GM23248 (cell line): ENCODE data around the gene UMAD1. TPM values are rescaled to one million over a fixed set of nuclear protein-coding genes. Genes with fewer than 3 reads are reported as not detected.

Experiments used
- DNase-seq: peaks from one replicate; pipeline ENCODE4 v3.0.0-alpha.2; 2015
- H2AFZ ChIP-seq: fragments of 200-600 bp; sonication (generic); 2 replicates; pipeline ENCODE4 v1.6.1; 2016; ENCODE audit warnings: antibody characterized with exemption
- H3F3A ChIP-seq: fragments of 200-600 bp; sonication (generic); 2 replicates; pipeline ENCODE4 v1.6.1; 2016; ENCODE audit warnings: mild to moderate bottlenecking, antibody characterized with exemption, mixed run types; ENCODE audit not compliant: insufficient read depth
- H3K27ac ChIP-seq: fragments of 200-600 bp; sonication (generic); 2 replicates; pipeline ENCODE4 v1.5.1; 2016; ENCODE audit warnings: mild to moderate bottlenecking
- H3K27me3 ChIP-seq: fragments of 200-600 bp; sonication (generic); replicated peaks from 2 replicates; pipeline ENCODE4 v1.6.1; 2016; ENCODE audit warnings: mild to moderate bottlenecking; ENCODE audit not compliant: insufficient read depth
- H3K36me3 ChIP-seq: fragments of 200-600 bp; sonication (generic); 2 replicates; pipeline ENCODE4 v1.6.1; 2016; ENCODE audit warnings: low read depth, mild to moderate bottlenecking
- H3K4me1 ChIP-seq: fragments of 200-600 bp; sonication (generic); 2 replicates; pipeline ENCODE4 v1.6.1; 2016; ENCODE audit warnings: mild to moderate bottlenecking; ENCODE audit not compliant: insufficient read depth
- H3K4me2 ChIP-seq: fragments of 200-600 bp; sonication (generic); one replicate; pipeline ENCODE4 v1.6.1; 2016; ENCODE audit warnings: mild to moderate bottlenecking; ENCODE audit not compliant: unreplicated experiment
- H3K4me3 ChIP-seq: fragments of 200-600 bp; sonication (generic); 2 replicates; pipeline ENCODE4 v1.5.1; 2016; ENCODE audit warnings: mild to moderate bottlenecking
- H3K79me2 ChIP-seq: fragments of 200-600 bp; sonication (generic); 2 replicates; pipeline ENCODE4 v1.6.1; 2016; ENCODE audit warnings: mild to moderate bottlenecking; ENCODE audit not compliant: insufficient read depth
- H3K9ac ChIP-seq: fragments of 200-600 bp; sonication (generic); 2 replicates; pipeline ENCODE4 v1.6.1; 2016; ENCODE audit warnings: mild to moderate bottlenecking
- H3K9me2 ChIP-seq: fragments of 200-600 bp; sonication (generic); 2 replicates; pipeline ENCODE4 v1.6.1; 2016; ENCODE audit warnings: mixed run types, mild to moderate bottlenecking, moderate library complexity; ENCODE audit not compliant: insufficient read depth
- H3K9me3 ChIP-seq: fragments of 200-600 bp; sonication (generic); one replicate; pipeline ENCODE4 v1.6.1; 2017; ENCODE audit warnings: low read depth
- H4K20me1 ChIP-seq: fragments of 200-600 bp; sonication (generic); 2 replicates; pipeline ENCODE4 v1.6.0; 2016; ENCODE audit not compliant: insufficient read depth
- EZH2 ChIP-seq: fragments of 200-600 bp; sonication (generic); IDR thresholded peaks from 2 replicates; pipeline ENCODE4 v1.6.1; 2018; ENCODE audit warnings: antibody characterized with exemption, mild to moderate bottlenecking; ENCODE audit not compliant: insufficient read depth, poor library complexity, severe bottlenecking
- EZH2phosphoT487 ChIP-seq: fragments of 200-600 bp; sonication (generic); IDR thresholded peaks from 2 replicates; pipeline ENCODE4 v1.6.1; 2018; ENCODE audit warnings: antibody characterized with exemption, moderate library complexity, mild to moderate bottlenecking, low read depth; ENCODE audit not compliant: insufficient read depth
- WGBS, 2 experiments: methylation state at CpG; one replicate each; pipeline ENCODE4 v1.1.6; 2015 to 2017; ENCODE audit warnings: low lambda C conversion rate in 2 of 2, low coverage in 1 of 2; ENCODE audit errors: missing lambda C conversion rate in 2 of 2; 5-methylcytosine and 5-hydroxymethylcytosine counted together
- in situ Hi-C: fragments of 300-500 bp; cut with MboI; formaldehyde crosslinking; loops from 2 replicates; pipeline ENCODE4 v1.15.0; 2020
- polyA plus RNA-seq: library from polyadenylated mRNA; unstranded; fragments of >200 nt; fragmentation: Nextera tagmentation; extraction: Ambion mirVana; gene quantifications from 2 replicates; pipeline ENCODE4 v1.2.1, GENCODE V29; 2016
- total RNA-seq: library from RNA; depleted of rRNA; stranded (reverse); fragments of >200 nt; shearing (Covaris generic); gene quantifications from 2 replicates; pipeline ENCODE4 v1.2.3, GENCODE V29; 2014

Gene UMAD1
- total and polyA plus RNA-seq, 2 experiments from 2014 or later, result 11.8 to 18.6 TPM

- Histone ChIP-seq H3F3A (peaks cover 16% of the 10 kb centered on the region), H3K4me2 (peak overlapping the region; percentile 98), H3K79me2 (no peaks in the 10 kb centered on the region), H3K9ac (peak overlapping the region; percentile 72), H3K4me3 (peak overlapping the region; percentile 85), H3K9me3 (no peaks in the 10 kb centered on the region), H3K4me1 (peaks cover 12% of the 10 kb centered on the region), H3K36me3 (no peaks in the 10 kb centered on the region), H4K20me1 (no peaks in the 10 kb centered on the region), H3K27me3 (no peaks in the 10 kb centered on the region), H2AFZ (peak overlapping the region; percentile 85), H3K9me2 (no peaks in the 10 kb centered on the region), H3K27ac (peak overlapping the region; percentile 58)
- TF ChIP-seq EZH2, result no peak
- TF ChIP-seq EZH2phosphoT487, result no peak
- 1 to 4% methylated on average over 9 of the region's 9 CpGs for WGBS, 2 experiments
- in situ Hi-C loops, result no loop called here
- peak; percentile 63 for DNase-seq
Measured at GRCh38 chr7:7761974-7762779, 121.6 kb downstream of the UMAD1 start.

- Histone ChIP-seq H3K9me2 (no peaks in the 10 kb centered on the region), H3K4me1 (peaks cover 12% of the 10 kb centered on the region), H2AFZ (no peak overlapping the region), H4K20me1 (no peaks in the 10 kb centered on the region), H3K36me3 (no peaks in the 10 kb centered on the region), H3K9ac (no peak overlapping the region), H3K27ac (no peak overlapping the region), H3K4me2 (no peak overlapping the region), H3K4me3 (no peak overlapping the region), H3K27me3 (no peaks in the 10 kb centered on the region), H3K79me2 (no peaks in the 10 kb centered on the region), H3F3A (peaks cover 16% of the 10 kb centered on the region), H3K9me3 (no peaks in the 10 kb centered on the region)
- in situ Hi-C loops, result no loop called here
- 86 to 89% methylated on average over 3 of the region's 3 CpGs for WGBS, 2 experiments
- no peak for DNase-seq
- TF ChIP-seq EZH2, result no peak
- TF ChIP-seq EZH2phosphoT487, result no peak
Measured at GRCh38 chr7:7764520-7765396, 124.2 kb downstream of the UMAD1 start.

GRCh38 chr7:7765422-7765821 is 124.9 kb downstream of the UMAD1 start:
- Histone ChIP-seq H3F3A (peaks cover 16% of the 10 kb centered on the region), H3K36me3 (no peaks in the 10 kb centered on the region), H3K4me2 (no peak overlapping the region), H4K20me1 (no peaks in the 10 kb centered on the region), H2AFZ (no peak overlapping the region), H3K4me1 (peaks cover 12% of the 10 kb centered on the region), H3K27me3 (no peaks in the 10 kb centered on the region), H3K9me2 (no peaks in the 10 kb centered on the region), H3K4me3 (no peak overlapping the region), H3K9me3 (no peaks in the 10 kb centered on the region), H3K9ac (no peak overlapping the region), H3K27ac (no peak overlapping the region), H3K79me2 (no peaks in the 10 kb centered on the region)
- peak; percentile 3 for DNase-seq
- in situ Hi-C loops, result no loop called here
- TF ChIP-seq EZH2phosphoT487, result no peak
- no peak for TF ChIP-seq EZH2

- H3K9me2 ChIP-seq, result no peaks in the 10 kb centered on the region
- H2AFZ ChIP-seq, result no peak overlapping the region
- H3K27ac ChIP-seq, result no peak overlapping the region
- no peak overlapping the region for H3K4me3 ChIP-seq
- H4K20me1 ChIP-seq, result no peaks in the 10 kb centered on the region
- H3K4me2 ChIP-seq, result no peak overlapping the region
- peaks cover 13% of the 10 kb centered on the region for H3K4me1 ChIP-seq
- TF ChIP-seq EZH2phosphoT487, result no peak
- TF ChIP-seq EZH2, result no peak
- no peak overlapping the region for H3K9ac ChIP-seq
- no peaks in the 10 kb centered on the region for H3K9me3 ChIP-seq
- no peaks in the 10 kb centered on the region for H3K79me2 ChIP-seq
- in situ Hi-C loops, result no loop called here
- DNase-seq, result peak; percentile 6
- no peaks in the 10 kb centered on the region for H3K36me3 ChIP-seq
- peaks cover 11% of the 10 kb centered on the region for H3F3A ChIP-seq
- no peaks in the 10 kb centered on the region for H3K27me3 ChIP-seq
Measured at GRCh38 chr7:7766671-7767070, 126.1 kb downstream of the UMAD1 start.
